ENCODE results near the gene PDGFRA.

PDGFRA gene

GRCh38 chr4:54228961-54229501 is at the start of gene PDGFRA:
PDGFRA (plus strand) TSS chr4:54229293; CDS start chr4:54258769, 29,476 bp downstream.
- peak within 1 kb of the TSS; percentile 13 for H3K4me3 ChIP-seq (ENCODE audit: low read depth, low read length)

GRCh38 chr4:54184581-54184980 is 44.5 kb upstream of the PDGFRA start:
- H3K4me3 ChIP-seq (ENCODE audit: low read depth, low read length) = no peak overlapping the region

GRCh38 chr4:54185044-54185780 is 43.9 kb upstream of the PDGFRA start:
- H3K4me3 ChIP-seq (ENCODE audit: low read depth, low read length) = no peak overlapping the region

GRCh38 chr4:54185866-54186265 is 43.2 kb upstream of the PDGFRA start:
- no peak overlapping the region for H3K4me3 ChIP-seq (ENCODE audit: low read depth, low read length)

- no peak overlapping the region for H3K4me3 ChIP-seq (ENCODE audit: low read depth, low read length)
Observed at GRCh38 chr4:54186371-54186770, 42.7 kb upstream of the PDGFRA start.

- no peak overlapping the region for H3K4me3 ChIP-seq (ENCODE audit: low read depth, low read length)
Observed at GRCh38 chr4:54187148-54187547, 41.9 kb upstream of the PDGFRA start.

- no peak overlapping the region for H3K4me3 ChIP-seq (ENCODE audit: low read depth, low read length)
Observed at GRCh38 chr4:54189140-54189539, 40.0 kb upstream of the PDGFRA start.

GRCh38 chr4:54192811-54193210 is 36.3 kb upstream of the PDGFRA start:
- no peak overlapping the region for H3K4me3 ChIP-seq (ENCODE audit: low read depth, low read length)

GRCh38 chr4:54197926-54198325 is 31.2 kb upstream of the PDGFRA start:
- H3K4me3 ChIP-seq (ENCODE audit: low read depth, low read length) = no peak overlapping the region

- no peak overlapping the region for H3K4me3 ChIP-seq (ENCODE audit: low read depth, low read length)
Observed at GRCh38 chr4:54199919-54200318, 29.2 kb upstream of the PDGFRA start.

- no peak overlapping the region for H3K4me3 ChIP-seq (ENCODE audit: low read depth, low read length)
Observed at GRCh38 chr4:54209617-54210016, 19.5 kb upstream of the PDGFRA start.

GRCh38 chr4:54213001-54213400 is 16.1 kb upstream of the PDGFRA start:
- H3K4me3 ChIP-seq (ENCODE audit: low read depth, low read length) = no peak overlapping the region

- no peak overlapping the region for H3K4me3 ChIP-seq (ENCODE audit: low read depth, low read length)
Observed at GRCh38 chr4:54213761-54214160, 15.3 kb upstream of the PDGFRA start.

- no peak overlapping the region for H3K4me3 ChIP-seq (ENCODE audit: low read depth, low read length)
Observed at GRCh38 chr4:54215379-54216077, 13.6 kb upstream of the PDGFRA start.

GRCh38 chr4:54217642-54218495 is 11.2 kb upstream of the PDGFRA start:
- peak overlapping the region; percentile 24 for H3K4me3 ChIP-seq (ENCODE audit: low read depth, low read length)

GRCh38 chr4:54218736-54219135 is 10.4 kb upstream of the PDGFRA start:
- no peak overlapping the region for H3K4me3 ChIP-seq (ENCODE audit: low read depth, low read length)

GRCh38 chr4:54224996-54225597 is 4.0 kb upstream of the PDGFRA start:
- H3K4me3 ChIP-seq (ENCODE audit: low read depth, low read length) = no peak overlapping the region

- peak overlapping the region; percentile 20 for H3K4me3 ChIP-seq (ENCODE audit: low read depth, low read length)
Observed at GRCh38 chr4:54225598-54226403, 3.3 kb upstream of the PDGFRA start.

- H3K4me3 ChIP-seq (ENCODE audit: low read depth, low read length) = peak overlapping the region; percentile 20
Observed at GRCh38 chr4:54226404-54227255, 2.5 kb upstream of the PDGFRA start.

Data from iPS-11a (cell line).